Measurements from ENCODE around the gene PRICKLE4. TPM values are rescaled to one million over a fixed set of nuclear protein-coding genes. Genes with fewer than 3 reads are reported as not detected.

The PRICKLE4 gene
- total RNA-seq, 1 experiment from 2014 or later, result not detected

Other genes starting within 250 kb of the PRICKLE4 start
- gene FOXP4, start 234.4 kb upstream of the PRICKLE4 start, total RNA-seq (2014; rRNA removed; shearing (Covaris generic); ENCODE audit: low replicate concordance), result 0.53 TPM in 1 of 2 replicates, not detected in the other
- gene MDFI, start 142.3 kb upstream of the PRICKLE4 start, total RNA-seq (2014; rRNA removed; shearing (Covaris generic); ENCODE audit: low replicate concordance), result not detected in 2 replicates
- 4.4 and 5.2 TPM in 2 replicates for gene TFEB, start 45.2 kb upstream of the PRICKLE4 start, total RNA-seq (2014; rRNA removed; shearing (Covaris generic); ENCODE audit: low replicate concordance)
- not detected in 2 replicates for gene PGC, start 33.4 kb upstream of the PRICKLE4 start, total RNA-seq (2014; rRNA removed; shearing (Covaris generic); ENCODE audit: low replicate concordance)
- gene FRS3, start 882 bp upstream of the PRICKLE4 start, total RNA-seq (2014; rRNA removed; shearing (Covaris generic); ENCODE audit: low replicate concordance), result 0.49 TPM in 1 of 2 replicates, not detected in the other
- 125 and 201 TPM in 2 replicates for gene TOMM6, start 6.9 kb downstream of the PRICKLE4 start, total RNA-seq (2014; rRNA removed; shearing (Covaris generic); ENCODE audit: low replicate concordance)
- gene USP49, start 114.6 kb downstream of the PRICKLE4 start, total RNA-seq (2014; rRNA removed; shearing (Covaris generic); ENCODE audit: low replicate concordance), result 1.1 and 1.3 TPM in 2 replicates
- gene MED20, start 140.4 kb downstream of the PRICKLE4 start, total RNA-seq (2014; rRNA removed; shearing (Covaris generic); ENCODE audit: low replicate concordance), result 7.7 and 13.7 TPM in 2 replicates
- 34.0 and 64.8 TPM in 2 replicates for gene BYSL, start 140.7 kb downstream of the PRICKLE4 start, total RNA-seq (2014; rRNA removed; shearing (Covaris generic); ENCODE audit: low replicate concordance)
- 7.5 and 29.8 TPM in 2 replicates for gene CCND3, start 161.0 kb downstream of the PRICKLE4 start, total RNA-seq (2014; rRNA removed; shearing (Covaris generic); ENCODE audit: low replicate concordance)